ENCODE data around the gene IFRD1.
A peak's percentile ranks its signal among the peaks of the same experiment; 100 is the strongest.

IFRD1 gene

GRCh38 chr7:112449902-112450806 lies at the start of gene IFRD1:
IFRD1 (plus strand) TSS chr7:112450460; CDS start chr7:112450689, 229 bp downstream.
- peak; percentile 100 for DNase-seq

- no peak for DNase-seq
These were observed 45.9 kb upstream of the IFRD1 start for GRCh38 chr7:112404321-112404720.

- no peak for DNase-seq
These were observed 45.0 kb upstream of the IFRD1 start for GRCh38 chr7:112405286-112405685.

- no peak for DNase-seq
These were observed 43.0 kb upstream of the IFRD1 start for GRCh38 chr7:112407261-112407660.

GRCh38 chr7:112410092-112410491 lies 40.2 kb upstream of the IFRD1 start:
- DNase-seq: no peak

- DNase-seq: no peak
These were observed 39.0 kb upstream of the IFRD1 start for GRCh38 chr7:112411186-112411795.

- DNase-seq: no peak
These were observed 35.3 kb upstream of the IFRD1 start for GRCh38 chr7:112414855-112415490.

GRCh38 chr7:112416127-112416526 lies 34.1 kb upstream of the IFRD1 start:
- DNase-seq: no peak

GRCh38 chr7:112419543-112420130 lies 30.6 kb upstream of the IFRD1 start:
- no peak for DNase-seq

- DNase-seq: no peak
These were observed 29.9 kb upstream of the IFRD1 start for GRCh38 chr7:112420236-112420861.

- no peak for DNase-seq
These were observed 28.4 kb upstream of the IFRD1 start for GRCh38 chr7:112421666-112422486.

GRCh38 chr7:112422842-112423496 lies 27.3 kb upstream of the IFRD1 start:
- DNase-seq: peak; percentile 34

GRCh38 chr7:112423987-112424386 lies 26.3 kb upstream of the IFRD1 start:
- no peak for DNase-seq

GRCh38 chr7:112427984-112428383 lies 22.3 kb upstream of the IFRD1 start:
- no peak for DNase-seq

- DNase-seq: no peak
These were observed 21.5 kb upstream of the IFRD1 start for GRCh38 chr7:112428715-112429114.

GRCh38 chr7:112430649-112431048 lies 19.6 kb upstream of the IFRD1 start:
- no peak for DNase-seq

- no peak for DNase-seq
These were observed 18.5 kb upstream of the IFRD1 start for GRCh38 chr7:112431803-112432202.

- no peak for DNase-seq
These were observed 17.0 kb upstream of the IFRD1 start for GRCh38 chr7:112433289-112433688.

- no peak for DNase-seq
These were observed 13.2 kb upstream of the IFRD1 start for GRCh38 chr7:112437072-112437471.

GRCh38 chr7:112439476-112439875 lies 10.8 kb upstream of the IFRD1 start:
- DNase-seq: no peak

GRCh38 chr7:112442210-112442609 lies 8.1 kb upstream of the IFRD1 start:
- no peak for DNase-seq
